ENCODE measurements around the gene SNW1.

DNA sequence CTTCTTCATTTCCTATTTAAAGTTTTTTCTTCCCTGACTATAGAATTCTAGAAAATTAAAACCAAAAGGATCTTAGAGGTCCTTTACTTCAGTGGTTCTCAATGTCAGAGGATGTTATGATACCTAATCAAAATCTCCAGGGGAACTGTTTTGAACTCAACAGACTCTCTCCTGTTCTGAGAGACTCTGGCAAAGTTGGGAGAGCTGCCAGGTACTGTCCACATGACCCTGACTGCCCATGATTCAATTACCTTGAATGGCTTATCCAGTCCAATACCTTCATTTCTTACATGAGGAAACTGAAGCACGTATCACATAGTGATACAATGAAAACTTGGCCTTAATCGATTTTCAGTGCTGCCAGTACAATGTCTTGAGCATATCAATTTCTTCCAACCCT is 69.7 kb downstream of the SNW1 start:
- TF ChIP-seq, protein P1, sequence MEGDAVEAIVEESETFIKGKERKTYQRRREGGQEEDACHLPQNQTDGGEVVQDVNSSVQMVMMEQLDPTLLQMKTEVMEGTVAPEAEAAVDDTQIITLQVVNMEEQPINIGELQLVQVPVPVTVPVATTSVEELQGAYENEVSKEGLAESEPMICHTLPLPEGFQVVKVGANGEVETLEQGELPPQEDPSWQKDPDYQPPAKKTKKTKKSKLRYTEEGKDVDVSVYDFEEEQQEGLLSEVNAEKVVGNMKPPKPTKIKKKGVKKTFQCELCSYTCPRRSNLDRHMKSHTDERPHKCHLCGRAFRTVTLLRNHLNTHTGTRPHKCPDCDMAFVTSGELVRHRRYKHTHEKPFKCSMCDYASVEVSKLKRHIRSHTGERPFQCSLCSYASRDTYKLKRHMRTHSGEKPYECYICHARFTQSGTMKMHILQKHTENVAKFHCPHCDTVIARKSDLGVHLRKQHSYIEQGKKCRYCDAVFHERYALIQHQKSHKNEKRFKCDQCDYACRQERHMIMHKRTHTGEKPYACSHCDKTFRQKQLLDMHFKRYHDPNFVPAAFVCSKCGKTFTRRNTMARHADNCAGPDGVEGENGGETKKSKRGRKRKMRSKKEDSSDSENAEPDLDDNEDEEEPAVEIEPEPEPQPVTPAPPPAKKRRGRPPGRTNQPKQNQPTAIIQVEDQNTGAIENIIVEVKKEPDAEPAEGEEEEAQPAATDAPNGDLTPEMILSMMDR (conservative IDR thresholded peaks at IDR 0.05 in 1 of 2, IDR thresholded peaks at IDR 0.05 in 1 of 2; ENCODE audit: extremely low read depth in 1 of 2, insufficient read depth in 1 of 2, low read depth in 1 of 2, low read length in 2 of 2): no peak
- no peak for TF ChIP-seq EZH2 (IDR thresholded peaks at IDR 0.05; ENCODE audit: borderline replicate concordance, low read length)
